KBM-7 (cell line): ENCODE measurements around the gene NRDE2.
A peak's percentile ranks its signal among the peaks of the same experiment; 100 is the strongest.
"Not testable (repeated sequence)": the region's sequence is repeated elsewhere in the genome, so short reads cannot be mapped to it uniquely, and the experiment has no call there.

Source experiments
- DNase-seq: peaks from one replicate; pipeline ENCODE4 v3.0.0-alpha.2; 2015
- in situ Hi-C: fragments of 300-500 bp; cut with MboI; formaldehyde crosslinking; loops from 2 replicates; pipeline ENCODE4 v1.14.3; 2020; ENCODE audit warnings: low sequenced_read_pairs, low pct_unique_long_range_greater_than_20kb, mixed read lengths

NRDE2 gene

GRCh38 chr14:90239139-90239538, 92.6 kb downstream of the NRDE2 start:
- in situ Hi-C loops, result no loop called here
- DNase-seq, result no peak

- peak; percentile 93 for DNase-seq
- in situ Hi-C loops, result no loop called here
Measured at GRCh38 chr14:90235179-90235976, 96.4 kb downstream of the NRDE2 start.

- in situ Hi-C loops, DNase-seq: not testable (repeated sequence)
Measured at GRCh38 chr14:90229942-90230341, 101.8 kb downstream of the NRDE2 start.

GRCh38 chr14:90228478-90228877, 103.3 kb downstream of the NRDE2 start:
- no peak for DNase-seq
- in situ Hi-C loops, result no loop called here
